Activated CD4-positive, alpha-beta T cell treated with anti-CD3 and anti-CD28 coated beads, Interleukin-2, amount 50 U/mL, for 24 hours (primary cell): Measurements from ENCODE around the gene SIK3.
"Not testable (repeated sequence)": the region's sequence is repeated elsewhere in the genome, so short reads cannot be mapped to it uniquely, and the experiment has no call there.

Experiments used
- DNase-seq, 2 donors: peaks; one replicate each; pipeline ENCODE4 v3.0.0-alpha.2; 2020; ENCODE audit warnings: low read depth in 1 of 2, low spot score in 1 of 2

Gene SIK3

GRCh38 chr11:116844722-116845121 lies 253.5 kb downstream of the SIK3 start:
- no peak for DNase-seq

DNA sequence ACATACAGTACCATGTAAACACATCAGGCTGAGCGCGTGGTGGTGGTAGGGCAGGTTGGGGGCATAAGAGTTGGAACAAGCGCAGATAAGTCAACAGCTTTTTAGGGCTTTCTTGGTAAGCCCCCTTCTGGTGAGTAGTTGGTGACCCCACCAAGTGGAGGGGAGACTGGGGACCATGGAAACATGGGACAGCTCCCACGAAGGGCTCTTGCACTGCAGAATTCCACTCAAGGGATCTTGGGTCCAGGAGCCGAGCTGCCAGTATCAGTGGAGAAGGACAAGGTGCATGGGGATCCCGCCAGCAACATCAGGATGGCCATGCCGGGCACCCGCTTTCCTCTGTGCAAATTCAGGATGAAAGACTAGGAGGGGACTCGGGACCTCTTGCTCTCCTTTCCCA lies 254.6 kb downstream of the SIK3 start:
- no peak for DNase-seq

- DNase-seq, result no peak
Measured at GRCh38 chr11:116842909-116843308, 255.3 kb downstream of the SIK3 start.

DNA sequence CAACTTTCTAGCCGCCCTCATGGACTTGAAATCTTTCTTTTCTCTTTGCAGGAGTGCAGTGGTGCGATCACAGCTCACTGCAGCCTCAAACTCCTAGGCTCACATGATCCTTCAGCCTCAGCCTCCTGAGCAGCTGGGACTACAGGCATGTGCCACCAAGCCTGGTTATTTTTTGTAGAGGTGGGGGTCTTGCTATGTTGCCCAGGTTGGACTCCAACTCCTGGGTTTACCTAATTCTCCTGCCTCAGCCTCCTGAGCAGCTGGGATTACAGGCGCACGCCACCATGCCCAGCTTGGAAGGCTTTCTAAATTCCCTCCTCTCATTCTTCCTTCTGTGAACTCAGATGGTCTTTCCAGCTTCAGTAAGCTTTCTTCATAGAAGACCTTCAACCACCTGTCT lies 256.1 kb downstream of the SIK3 start:
- DNase-seq, result no peak

DNA sequence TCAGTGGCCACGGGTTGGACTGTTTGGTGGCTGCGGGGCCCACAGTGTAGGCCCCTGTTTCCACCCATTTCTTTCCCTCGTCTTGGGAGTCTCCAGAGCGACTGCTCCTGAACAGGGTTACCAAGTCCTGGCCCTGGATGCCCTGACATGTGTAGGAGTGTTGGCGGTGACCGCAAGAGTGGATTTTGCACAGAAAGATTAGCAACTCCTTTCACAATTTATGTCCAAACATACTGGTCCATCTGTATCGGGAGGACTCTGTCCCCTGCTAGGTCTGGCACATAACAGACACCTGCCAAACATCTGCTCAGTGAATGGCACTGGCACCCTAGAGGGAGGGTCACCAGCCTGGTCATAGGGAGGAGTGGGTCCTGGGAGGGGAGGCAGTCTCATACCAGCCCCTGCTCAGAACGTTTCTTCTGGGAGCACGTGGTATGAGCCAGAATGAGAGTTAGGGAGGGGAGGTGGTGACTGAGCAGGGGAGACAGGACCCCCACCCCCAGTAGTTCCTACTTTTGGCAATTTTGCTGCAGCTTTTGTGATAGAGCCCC lies 257.4 kb downstream of the SIK3 start:
- no peak for DNase-seq

GRCh38 chr11:116840224-116840745 lies 257.9 kb downstream of the SIK3 start:
- no peak for DNase-seq

GRCh38 chr11:116838321-116839084 lies 259.7 kb downstream of the SIK3 start:
- DNase-seq, result no peak

DNA sequence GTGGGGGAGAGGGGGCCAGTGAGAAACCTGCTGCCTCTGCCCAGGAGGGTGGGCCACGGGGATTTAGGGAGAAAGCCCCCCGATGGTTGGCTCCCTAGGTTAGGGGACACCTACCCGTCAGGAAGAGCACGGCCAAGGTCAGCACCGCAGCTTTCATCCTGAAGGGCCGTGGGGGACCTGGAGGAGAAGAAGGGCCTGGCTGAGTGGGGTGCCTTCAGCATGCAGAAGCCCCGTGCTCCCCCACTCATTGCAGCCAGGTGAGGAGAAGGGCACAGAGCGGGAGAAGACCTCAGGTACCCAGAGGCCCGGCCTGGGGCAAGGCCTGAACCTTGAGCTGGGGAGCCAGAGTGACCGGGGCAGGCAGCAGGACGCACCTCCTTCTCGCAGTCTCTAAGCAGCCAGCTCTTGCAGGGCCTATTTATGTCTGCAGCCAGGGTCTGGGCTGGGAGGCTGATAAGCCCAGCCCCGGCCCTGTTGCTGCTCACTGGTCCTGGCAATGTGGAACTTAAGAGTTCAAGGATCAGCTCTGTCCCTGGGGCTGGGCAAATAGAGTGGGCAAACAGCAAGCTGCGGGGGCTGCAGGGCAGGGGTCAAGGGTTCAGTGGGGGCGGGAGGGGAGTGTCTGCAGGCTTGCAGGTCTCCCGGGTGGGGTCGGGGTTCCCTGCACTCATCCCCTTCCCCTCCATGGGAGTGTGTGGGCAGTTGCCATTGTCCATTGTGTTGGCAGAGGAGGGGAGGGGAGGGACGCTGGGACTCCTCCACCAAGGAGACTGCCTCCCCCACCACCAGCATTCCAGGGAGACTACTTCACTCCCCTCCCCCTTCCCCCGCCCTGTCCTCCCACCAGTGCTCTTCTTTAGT lies 260.8 kb downstream of the SIK3 start, which contains the start of gene APOA1:
Gene APOA1, minus strand, starts transcription at position 392 of the 861 bp plus-strand sequence. Its CDS starts 235 bp downstream, at position 157.
- DNase-seq, result no peak

GRCh38 chr11:116836632-116836991 lies 261.6 kb downstream of the SIK3 start:
- no peak for DNase-seq

- peak; percentile 46 to 62 for DNase-seq
Measured at GRCh38 chr11:116835791-116836631, 262.2 kb downstream of the SIK3 start.

- no peak for DNase-seq
Measured at GRCh38 chr11:116835042-116835772, 263.0 kb downstream of the SIK3 start.

- DNase-seq, result not testable (repeated sequence)
Measured at GRCh38 chr11:116834535-116835041, 263.6 kb downstream of the SIK3 start.

- no peak for DNase-seq
Measured at GRCh38 chr11:116833816-116834534, 264.3 kb downstream of the SIK3 start.

DNA sequence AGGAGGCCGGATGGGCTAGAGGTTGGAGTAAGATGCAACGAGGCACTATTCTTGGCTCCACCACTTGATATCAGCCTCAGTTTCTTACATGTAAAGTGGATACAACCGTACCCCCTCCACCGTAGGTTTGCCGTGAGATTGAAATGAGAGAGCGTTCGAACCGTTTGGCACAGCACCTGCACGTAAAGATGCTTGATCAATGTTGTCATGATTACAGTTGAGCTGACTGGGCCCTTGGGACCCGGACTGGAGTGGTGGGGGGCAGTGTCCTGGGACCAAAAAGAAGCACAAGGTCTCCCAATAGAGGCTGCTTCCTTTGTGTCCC lies 264.8 kb downstream of the SIK3 start:
- DNase-seq, result no peak

- DNase-seq, result no peak
Measured at GRCh38 chr11:116832350-116833290, 265.6 kb downstream of the SIK3 start.

DNA sequence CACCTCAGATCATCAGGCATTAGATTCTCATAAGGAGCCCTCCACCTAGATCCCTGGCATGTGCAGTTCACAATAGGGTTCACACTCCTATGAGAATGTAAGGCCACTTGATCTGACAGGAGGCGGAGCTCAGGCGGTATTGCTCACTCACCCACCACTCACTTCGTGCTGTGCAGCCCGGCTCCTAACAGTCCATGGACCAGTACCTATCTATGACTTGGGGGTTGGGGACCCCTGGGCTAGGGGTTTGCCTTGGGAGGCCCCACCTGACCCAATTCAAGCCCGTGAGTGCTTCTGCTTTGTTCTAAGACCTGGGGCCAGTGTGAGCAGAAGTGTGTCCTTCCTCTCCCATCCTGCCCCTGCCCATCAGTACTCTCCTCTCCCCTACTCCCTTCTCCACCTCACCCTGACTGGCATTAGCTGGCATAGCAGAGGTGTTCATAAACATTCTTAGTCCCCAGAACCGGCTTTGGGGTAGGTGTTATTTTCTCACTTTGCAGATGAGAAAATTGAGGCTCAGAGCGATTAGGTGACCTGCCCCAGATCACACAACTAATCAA lies 266.4 kb downstream of the SIK3 start:
- DNase-seq, result no peak

DNA sequence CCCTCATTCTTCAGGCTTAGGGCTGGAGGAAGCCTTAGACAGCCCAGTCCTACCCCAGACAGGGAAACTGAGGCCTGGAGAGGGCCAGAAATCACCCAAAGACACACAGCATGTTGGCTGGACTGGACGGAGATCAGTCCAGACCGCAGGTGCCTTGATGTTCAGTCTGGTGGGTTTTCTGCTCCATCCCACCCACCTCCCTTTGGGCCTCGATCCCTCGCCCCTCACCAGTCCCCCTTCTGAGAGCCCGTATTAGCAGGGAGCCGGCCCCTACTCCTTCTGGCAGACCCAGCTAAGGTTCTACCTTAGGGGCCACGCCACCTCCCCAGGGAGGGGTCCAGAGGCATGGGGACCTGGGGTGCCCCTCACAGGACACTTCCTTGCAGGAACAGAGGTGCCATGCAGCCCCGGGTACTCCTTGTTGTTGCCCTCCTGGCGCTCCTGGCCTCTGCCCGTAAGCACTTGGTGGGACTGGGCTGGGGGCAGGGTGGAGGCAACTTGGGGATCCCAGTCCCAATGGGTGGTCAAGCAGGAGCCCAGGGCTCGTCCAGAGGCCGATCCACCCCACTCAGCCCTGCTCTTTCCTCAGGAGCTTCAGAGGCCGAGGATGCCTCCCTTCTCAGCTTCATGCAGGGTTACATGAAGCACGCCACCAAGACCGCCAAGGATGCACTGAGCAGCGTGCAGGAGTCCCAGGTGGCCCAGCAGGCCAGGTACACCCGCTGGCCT lies 267.9 kb downstream of the SIK3 start:
- DNase-seq, result no peak
